Posterior vena cava (tissue), 2 donors: ENCODE measurements around the gene ARID5B. TPM values are rescaled to one million over a fixed set of nuclear protein-coding genes. Genes with fewer than 3 reads are reported as not detected.

ENCODE experiments used
- DNase-seq: peaks from one replicate; pipeline ENCODE4 v3.0.0-alpha.2; 2020; ENCODE audit warnings: low spot score
- intact Hi-C, 2 donors: fragments of 100-400 bp; cut with DNase I; formaldehyde crosslinking; loops; one replicate each; pipeline versions ENCODE4 v1.14.1 to v1.14.2; 2022 to 2023
- total RNA-seq, 2 donors: library from RNA; stranded (reverse); fragmentation: NEBNext Ultra II Directional; extraction: Animal tissue kit (Norgen Biotek cat#: 25700); gene quantifications; one replicate each; pipeline ENCODE4 v1.2.1, GENCODE V29; 2021
- donor health status: DM: yes; HTN: yes; CAD: no.
- donor health status: DM: yes; HTN: yes; CAD: no.

Gene ARID5B
- total RNA-seq, 2 donors from 2014 or later = 75.0 to 96.1 TPM

DNA sequence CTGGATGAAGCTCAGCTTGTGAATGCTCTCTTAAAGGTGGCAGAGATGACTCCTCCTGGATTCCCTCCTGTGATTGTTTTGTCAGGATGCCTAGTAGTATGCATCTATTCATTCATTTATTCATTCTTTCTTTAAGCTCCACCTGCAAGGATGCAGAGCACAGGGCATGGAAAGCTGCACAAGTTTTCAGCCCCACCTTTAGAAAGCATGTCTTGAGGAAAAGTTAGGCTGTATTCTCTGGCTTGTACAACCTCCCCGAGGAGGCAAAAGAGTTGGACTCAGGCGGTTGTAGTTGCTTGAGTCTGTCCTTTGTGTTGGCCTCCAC, 22.4 kb downstream of the ARID5B start:
- intact Hi-C loops = no loop called here
- DNase-seq = no peak

DNA sequence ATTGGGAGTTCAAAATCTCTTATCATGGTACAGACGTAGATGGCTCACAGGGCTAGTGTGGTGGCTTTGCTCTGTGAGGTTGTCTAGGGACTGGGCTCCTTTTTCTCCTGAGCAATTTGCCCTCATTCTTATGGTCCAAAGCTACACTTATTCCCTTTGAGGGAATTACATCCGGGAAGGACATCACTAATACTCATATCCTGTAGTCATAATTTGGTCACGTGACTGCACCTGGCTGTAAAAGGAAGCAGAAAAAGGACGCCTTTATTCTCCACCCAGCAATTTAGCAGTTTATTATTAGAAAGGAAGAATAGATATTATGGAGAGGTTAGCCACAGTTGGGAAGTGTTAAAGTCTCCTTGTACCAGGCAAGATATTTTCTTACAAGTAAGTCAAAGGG, 28.1 kb downstream of the ARID5B start:
- intact Hi-C loops = no loop called here

DNA sequence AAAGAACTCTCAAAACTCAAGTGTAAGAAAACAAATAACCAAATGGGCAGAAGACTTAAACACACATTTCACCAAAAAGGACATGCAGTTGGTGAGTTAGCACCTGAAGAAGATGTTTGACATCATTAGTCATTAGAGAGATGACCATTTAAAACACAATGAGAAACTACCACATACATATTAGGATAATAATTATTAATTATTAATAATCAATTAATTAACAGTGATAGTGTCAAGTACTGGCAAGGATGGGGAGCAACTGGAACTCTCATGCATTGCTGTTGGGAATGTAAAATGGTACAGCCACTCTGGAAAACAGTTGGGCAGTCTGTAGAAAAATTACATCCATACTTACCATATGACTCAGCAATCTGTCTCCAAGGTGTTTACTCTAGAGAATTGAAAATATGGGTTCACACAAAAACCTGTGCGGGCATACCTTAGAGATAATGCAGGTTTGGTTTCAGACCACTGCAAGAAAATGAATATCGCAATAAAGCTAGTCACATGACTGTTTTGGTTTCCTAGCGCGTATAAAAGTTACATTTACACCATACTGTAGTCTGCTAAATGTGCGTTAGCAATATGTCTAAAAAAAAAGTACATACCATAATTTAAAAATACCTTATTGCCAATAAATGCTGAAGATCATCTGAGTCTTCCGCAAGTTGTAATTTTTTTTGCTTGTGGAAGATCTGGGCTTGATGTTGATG, 30.3 kb downstream of the ARID5B start:
- no peak for DNase-seq
- intact Hi-C loops = no loop called here

More for the DNA sequence above, 28.1 kb downstream of the ARID5B start:
- DNase-seq = no peak

DNA sequence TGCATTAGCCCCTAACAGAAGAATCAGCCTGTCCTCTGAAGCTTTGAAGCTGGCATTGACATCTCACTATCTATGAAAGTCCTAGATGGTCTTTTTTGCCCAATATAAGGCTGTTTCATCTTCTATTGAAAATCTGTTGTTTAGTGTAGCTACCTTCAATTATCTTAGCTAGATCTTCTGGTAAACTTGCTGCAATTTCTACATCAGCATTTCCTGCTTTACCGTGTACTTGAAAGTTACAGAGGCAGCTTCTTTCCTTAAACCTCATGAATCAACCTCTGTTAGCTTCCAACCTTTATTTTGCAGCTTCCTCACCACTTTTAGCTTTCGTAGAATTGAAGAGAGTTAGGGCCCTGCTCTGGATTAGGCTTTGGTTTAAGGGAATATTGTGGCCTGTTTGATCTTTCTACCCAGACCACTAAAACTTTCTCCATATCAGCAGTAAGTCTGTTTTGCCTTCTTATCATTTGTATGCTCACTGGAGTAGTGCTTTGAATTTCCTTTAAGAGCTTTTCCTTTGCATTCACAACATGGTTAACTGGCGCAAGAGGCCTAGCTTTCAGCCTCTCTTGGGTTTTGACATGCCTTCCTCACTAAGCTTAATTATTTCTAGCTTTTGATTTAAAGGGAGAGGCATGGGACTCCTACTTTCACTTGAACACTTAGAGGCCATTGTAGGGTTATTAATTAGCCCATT, 32.5 kb downstream of the ARID5B start:
- no peak for DNase-seq
- intact Hi-C loops = no loop called here

DNA sequence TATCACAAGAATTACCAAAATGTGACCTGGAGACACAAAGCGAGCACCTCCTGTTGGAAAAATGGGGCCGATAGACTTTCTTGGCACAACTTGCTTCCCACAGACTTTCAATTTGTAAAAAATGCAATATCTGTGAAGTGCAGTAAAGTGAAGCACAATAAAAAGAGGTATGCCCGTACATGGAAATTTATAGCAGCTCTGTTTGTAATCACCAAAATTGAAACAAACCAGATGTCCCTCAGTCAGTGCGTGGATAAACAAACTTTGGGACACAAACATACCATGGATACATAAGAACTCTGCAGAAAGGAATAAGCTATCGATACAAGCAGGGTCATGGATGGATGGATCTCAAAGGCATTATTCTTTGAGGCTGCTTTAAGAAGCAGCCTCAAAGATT, 33.6 kb downstream of the ARID5B start:
- intact Hi-C loops = no loop called here
- DNase-seq = no peak

DNA sequence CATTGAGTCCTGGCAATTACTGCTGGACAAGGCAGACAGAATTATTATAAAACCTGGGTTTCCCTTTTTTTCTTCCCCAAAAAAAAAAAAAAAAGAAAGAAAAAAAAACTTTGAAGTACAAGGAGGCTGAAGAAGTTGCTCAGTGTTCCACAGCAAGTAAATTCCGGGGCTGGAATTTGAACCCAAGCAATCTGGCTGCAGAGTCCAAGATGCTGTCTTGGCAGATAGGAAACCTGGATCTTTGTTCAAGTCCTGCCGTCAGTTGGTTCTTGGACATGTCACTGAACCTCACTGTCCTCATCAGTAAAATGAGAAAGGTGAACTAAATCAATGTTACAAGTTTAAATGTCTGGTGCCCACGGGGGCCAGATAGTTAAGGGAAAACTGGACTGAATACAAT, 35.3 kb downstream of the ARID5B start:
- DNase-seq = no peak
- intact Hi-C loops = no loop called here

DNA sequence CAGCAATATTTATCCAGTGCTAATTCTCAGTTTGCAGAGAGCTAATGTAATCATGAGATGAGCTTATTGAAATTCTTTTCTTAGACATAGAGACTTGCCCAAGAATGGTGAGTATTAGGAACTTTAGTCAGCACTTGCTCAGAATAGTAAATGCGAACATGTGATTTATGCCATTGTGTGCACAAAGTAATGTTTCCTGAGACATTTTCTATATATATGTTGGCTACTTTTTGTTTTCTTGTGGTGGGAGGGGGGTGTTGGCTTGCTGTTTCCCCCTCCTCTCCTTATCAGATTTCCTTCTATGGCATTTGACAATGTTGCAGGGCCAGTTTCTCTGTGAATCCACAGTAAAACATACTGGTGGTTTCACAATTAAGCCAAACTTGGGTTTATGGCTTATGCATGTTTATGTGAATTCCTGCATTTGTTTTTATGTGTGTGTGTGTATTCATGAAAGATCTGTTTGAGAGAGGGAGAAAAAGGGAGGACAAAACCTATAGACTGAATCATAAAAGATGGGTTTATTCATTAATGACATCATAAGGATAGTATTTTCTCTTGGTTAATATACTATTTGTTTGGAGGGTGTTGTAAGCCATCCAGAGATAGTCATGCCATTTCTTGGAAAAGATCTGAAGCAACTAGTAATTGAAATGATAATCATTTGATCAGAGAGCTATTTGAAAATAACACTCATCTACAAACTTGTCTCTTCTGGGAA, 36.3 kb downstream of the ARID5B start:
- intact Hi-C loops = no loop called here
- DNase-seq = no peak

DNA sequence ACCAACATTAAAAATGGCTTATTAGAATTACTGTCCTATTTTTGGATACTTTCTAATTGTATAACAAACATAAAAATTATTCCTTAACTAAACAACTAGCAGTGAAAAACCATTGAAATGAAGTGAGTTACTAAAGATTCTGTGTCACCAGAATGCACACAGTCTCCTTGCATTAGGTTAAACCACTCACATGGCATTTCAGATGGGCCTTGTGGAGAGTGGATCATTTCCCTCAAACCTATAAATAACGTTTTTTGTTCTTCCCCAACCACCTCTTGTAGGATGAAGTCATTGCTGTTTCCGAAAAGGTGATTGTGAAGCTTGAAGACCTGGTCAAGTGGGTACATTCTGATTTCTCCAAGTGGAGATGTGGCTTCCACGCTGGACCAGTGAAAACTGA, 38.4 kb downstream of the ARID5B start:
- intact Hi-C loops = loop anchor here in 1 of 2 donors (5.0 kb wide), 1 partner anchor 52 kb away; no protein-coding TSS in a partner anchor
- DNase-seq = no peak

DNA sequence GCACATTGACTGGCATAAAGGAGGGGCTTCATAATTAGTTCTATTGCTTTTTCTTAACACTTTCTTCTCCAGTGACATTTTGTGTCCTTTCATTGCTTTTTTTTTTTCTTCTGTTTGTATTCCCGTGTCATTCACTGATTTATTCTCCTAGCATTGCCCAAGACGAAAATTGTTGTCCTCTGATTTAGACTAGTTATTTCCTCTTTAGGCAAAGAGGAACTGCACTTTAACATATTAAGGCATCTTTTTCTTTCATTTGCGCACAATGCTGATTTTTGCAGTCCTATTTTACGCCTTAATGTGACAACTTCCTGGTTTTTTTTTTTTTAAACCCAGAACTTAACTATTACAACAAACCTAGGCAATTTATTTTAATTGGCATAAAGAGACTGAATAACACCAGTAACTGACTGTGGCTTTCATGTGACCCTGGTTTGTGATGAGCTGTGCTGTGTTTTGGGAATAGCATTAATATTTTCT, 39.7 kb downstream of the ARID5B start:
- intact Hi-C loops = loop anchor here in 1 of 2 donors (5.0 kb wide), 1 partner anchor 51 kb away; no protein-coding TSS in a partner anchor
- DNase-seq = no peak

DNA sequence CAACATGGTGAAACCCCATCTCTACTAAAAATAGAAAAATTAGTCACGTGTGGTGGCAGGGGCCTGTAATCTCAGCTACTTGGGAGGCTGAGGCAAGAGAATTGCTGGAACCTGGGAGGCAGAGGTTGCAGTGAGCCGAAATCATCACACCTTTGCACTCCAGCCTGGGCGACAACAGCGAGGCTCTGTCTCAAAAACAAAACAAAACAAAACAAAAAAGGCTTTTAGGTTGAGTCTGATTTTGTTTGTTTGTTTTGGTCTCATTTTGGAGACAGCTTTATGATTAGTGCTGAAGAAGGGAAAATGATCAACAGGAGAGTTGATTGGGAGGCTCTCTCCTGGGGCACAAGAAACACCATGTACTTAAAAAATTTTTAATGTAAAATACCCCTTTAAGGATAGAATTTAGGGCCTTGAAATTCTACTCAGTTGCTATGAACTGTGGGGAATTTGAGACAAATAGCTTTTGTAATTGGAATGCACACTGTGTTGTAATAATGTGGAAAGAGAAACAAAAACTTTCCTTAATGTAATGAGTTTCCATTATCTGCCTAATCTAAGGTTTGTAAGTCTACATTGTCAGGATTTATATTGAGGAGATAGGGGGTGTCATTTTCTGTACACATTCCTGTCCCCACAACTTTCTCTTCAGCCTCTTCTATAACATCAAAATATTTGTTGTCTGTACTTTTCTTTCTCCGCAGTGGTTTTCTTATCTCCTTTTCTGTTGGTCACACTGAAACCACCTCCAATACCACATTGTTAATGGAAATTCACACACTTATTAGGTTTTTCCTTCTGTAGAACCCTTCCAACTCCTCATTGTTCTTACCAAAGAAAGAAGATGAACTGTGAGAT, 41.3 kb downstream of the ARID5B start:
- no peak for DNase-seq
- intact Hi-C loops = loop anchor here in 1 of 2 donors (5.0 kb wide), 1 partner anchor 49 kb away; no protein-coding TSS in a partner anchor

DNA sequence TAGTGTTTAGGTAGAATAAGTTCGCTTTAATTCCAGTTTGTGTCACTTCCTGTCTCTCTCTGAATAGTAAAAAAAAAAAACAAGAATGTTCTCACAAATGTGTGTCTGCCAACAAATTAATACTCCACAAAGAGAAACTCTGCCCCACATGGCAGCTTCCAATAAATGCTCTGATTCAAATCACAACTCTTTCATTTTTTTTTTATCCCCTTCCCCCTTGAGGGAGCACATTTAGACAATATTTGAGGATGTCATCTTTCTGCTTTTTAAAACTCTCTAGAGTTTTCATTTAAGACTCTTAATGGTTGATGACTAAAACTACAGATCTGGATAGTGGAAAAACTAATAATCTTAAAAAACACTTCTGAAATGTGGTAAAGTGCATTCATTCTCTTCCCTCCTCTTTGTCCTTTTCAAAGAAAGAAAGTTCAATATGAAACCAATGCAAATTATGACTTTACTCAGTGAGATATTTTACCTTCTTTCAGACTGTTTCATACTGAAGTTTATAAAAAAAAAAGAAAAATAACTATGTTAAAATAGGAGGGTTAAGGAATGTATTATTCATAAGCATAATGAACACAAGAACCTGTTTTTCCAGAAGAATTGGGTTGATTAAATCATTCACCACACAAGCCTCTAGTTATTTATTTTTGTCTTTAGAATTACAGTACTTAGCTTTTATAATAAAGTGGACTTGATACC, 42.3 kb downstream of the ARID5B start:
- DNase-seq = no peak
- intact Hi-C loops = loop anchor here in 1 of 2 donors (5.0 kb wide), 1 partner anchor 48 kb away; no protein-coding TSS in a partner anchor

DNA sequence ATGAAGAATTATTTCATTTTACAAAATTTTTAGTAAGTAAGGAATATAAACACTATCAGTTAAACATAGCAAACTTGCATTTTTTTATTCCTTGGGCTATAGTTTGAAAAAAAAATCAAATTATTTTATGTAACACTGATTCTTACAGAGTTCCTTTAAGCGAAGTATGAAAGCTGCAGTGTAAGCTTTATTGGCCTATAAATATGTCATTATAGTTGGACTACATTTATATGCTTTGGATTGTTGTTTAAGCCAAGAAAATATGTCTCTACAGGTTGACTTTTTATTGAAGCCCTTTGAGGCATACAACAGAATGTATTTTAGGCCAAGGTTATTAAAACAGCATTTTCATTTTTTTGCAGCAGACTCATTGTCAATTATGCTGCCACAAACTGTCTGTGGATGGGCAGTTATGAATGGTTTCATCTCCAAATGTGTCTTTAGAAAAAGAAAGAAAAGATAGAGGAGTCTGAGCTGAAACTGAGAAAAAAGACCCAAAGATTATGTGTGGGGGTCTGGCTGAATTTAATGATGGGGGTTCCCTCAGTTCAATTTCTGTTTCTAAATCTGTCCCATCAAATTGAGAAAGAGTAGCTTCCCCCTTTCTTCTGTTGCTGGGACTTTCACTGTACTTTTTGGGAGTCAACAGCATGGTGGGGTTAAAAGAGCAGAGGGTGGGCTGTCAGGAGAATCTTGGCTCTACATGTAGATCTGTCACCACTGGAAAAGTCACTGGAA, 43.1 kb downstream of the ARID5B start:
- no peak for DNase-seq
- intact Hi-C loops = loop anchor here in 1 of 2 donors (5.0 kb wide), 1 partner anchor 48 kb away; no protein-coding TSS in a partner anchor

DNA sequence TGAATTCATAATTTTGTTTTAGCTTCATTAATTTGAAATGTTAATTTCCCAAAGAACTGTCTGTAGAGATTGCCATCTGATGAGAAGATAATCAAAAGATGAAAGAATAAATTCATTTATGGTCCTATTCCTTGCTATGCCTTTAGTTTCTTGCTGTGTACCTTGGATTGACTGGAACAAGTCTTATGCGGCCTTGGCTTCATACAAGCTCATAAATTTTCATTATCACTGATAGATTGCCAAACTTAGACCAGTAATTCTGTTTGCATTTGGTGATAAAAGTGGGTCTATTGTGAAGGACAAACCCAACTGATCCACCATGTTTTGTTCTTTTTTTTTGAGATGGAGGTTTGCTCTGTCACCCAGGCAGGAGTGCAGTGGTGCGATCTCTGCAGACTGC, 48.2 kb downstream of the ARID5B start:
- no peak for DNase-seq
- intact Hi-C loops = no loop called here

DNA sequence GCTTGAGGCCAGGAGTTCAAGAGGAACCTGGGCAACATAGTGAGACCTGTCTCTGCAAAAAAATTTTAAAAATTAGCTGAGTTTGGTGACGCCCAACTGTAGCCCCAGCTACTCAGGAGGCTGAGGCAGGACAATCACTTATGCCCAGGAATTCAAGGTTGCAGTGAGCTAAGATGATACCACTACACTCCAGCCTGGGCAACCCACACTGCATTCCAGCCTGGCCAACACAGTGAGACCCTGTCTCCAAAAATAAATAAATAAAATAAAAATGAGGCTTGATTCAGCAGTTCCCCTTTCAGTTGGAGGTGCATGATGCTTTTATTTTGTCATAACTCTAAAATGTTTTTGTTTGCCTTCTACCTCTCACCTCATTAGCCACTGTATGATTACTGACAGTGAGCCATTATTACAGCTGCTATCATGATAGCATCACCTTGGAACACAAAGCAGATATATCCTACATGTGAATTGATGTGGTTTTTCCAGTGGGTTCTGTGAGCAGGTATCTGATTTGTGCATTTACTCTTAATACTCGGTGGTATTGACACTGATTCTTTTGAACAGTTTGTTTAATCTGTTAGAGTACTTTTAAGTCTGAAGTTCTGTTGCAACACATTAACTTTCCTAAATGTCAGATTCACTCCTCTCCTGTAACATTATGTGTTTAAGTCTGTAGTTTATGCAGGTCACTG, 49.1 kb downstream of the ARID5B start:
- intact Hi-C loops = no loop called here
- DNase-seq = no peak

DNA sequence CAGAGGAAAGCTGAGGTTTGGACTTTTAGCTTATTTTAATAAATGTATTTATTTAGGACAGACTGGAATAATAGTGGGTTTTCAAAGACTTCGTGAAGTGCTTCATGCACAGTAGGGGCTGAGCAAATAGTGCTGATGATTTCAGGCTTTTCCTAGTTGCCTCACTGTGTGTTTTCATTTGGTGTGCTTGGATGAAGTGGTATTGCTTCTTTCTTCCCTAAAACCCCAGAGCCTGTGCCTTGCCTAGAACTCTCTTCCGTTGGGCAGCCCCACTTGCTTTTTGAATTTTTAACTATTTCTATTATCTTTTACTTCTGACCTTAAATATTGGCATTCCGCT, 49.6 kb downstream of the ARID5B start:
- no peak for DNase-seq
- intact Hi-C loops = no loop called here

DNA sequence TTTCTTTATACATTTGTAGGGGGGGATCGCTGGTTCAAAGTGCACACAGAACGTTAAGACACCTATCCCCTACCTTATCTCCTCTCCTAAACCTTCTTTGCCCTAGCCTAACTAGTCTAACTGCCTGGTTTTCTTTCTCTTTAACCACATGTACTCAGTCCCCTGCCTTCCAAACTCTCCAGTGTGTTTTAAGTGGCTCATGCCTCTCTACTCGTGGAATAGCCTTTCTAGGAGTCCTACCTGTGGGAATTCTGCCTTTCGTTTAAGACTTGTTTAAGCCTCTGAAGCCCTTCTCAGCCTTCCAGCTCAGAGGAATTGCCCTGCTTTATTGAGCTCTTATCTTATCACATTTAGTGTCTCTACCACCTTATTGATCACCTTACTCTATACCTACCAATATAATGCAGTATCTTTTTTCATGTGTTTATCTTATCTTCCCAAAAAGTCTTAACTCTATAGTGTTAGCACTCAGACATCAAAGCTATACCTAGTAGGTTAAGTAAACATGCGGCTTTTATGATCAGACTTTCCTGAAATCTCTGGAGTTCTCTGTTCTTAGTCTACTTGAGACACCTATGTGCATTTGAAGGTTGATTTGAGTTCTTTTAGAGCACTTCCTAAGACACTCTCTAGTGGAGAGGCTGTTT, 50.7 kb downstream of the ARID5B start:
- intact Hi-C loops = no loop called here
- DNase-seq = no peak

DNA sequence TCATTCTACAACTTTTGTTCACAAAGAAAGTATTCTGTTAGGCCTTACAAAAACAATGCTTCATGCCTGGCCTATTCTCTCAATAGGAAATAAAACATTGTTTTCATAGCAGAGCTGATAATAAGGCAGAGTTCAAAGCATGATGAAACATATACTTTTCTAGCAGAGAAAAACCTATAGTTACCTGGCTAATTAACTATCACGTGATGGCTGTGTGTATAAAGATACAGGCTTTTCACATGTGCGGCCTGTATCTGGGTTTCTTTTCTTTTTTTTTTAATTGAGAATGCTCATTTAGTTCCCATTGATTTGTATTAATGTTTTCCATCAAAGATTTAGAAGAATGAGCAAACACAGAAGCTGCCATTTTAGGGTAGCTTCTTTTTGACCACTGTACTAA, 51.7 kb downstream of the ARID5B start:
- DNase-seq = no peak
- intact Hi-C loops = no loop called here
